Spinal cord (tissue), 10 donors: ENCODE data around the gene NRP1. TPM values are rescaled to one million over a fixed set of nuclear protein-coding genes. Genes with fewer than 3 reads are reported as not detected.

Experiments used
- DNase-seq, 6 donors: peaks; one replicate each; pipeline versions ENCODE4 v3.0.0 to v3.0.0-alpha.2; 2013 to 2015; ENCODE audit warnings: low spot score in 6 of 6, low read depth in 4 of 6
- H3K27ac ChIP-seq: one replicate; pipeline ENCODE4 v1.5.1; 2013; ENCODE audit warnings: low read depth, low read length, control low read depth
- H3K27me3 ChIP-seq: one replicate; pipeline ENCODE4 v1.6.1; 2013; ENCODE audit warnings: low read length; ENCODE audit not compliant: control insufficient read depth, insufficient read depth
- H3K36me3 ChIP-seq: one replicate; pipeline ENCODE4 v1.6.1; 2013; ENCODE audit warnings: low read length; ENCODE audit not compliant: control insufficient read depth, insufficient read depth
- H3K4me1 ChIP-seq: one replicate; pipeline ENCODE4 v1.6.1; 2013; ENCODE audit warnings: low read length; ENCODE audit not compliant: control insufficient read depth, insufficient read depth
- H3K4me3 ChIP-seq: one replicate; pipeline ENCODE4 v1.5.1; 2013; ENCODE audit warnings: low read depth, low read length, control low read depth
- H3K9me3 ChIP-seq: one replicate; pipeline ENCODE4 v1.6.1; 2013; ENCODE audit warnings: low read length; ENCODE audit not compliant: control insufficient read depth, insufficient read depth
- WGBS: methylation state at CpG from one replicate; pipeline ENCODE4 v1.1.5; 2013; ENCODE audit warnings: missing lambda C conversion rate; ENCODE audit not compliant: insufficient coverage; 5-methylcytosine and 5-hydroxymethylcytosine counted together
- polyA plus RNA-seq, 2 donors: library from polyadenylated mRNA; unstranded; fragments of 120-200 nt; gene quantifications; one replicate each; pipeline ENCODE4 v1.2.1, GENCODE V29; 2013; ENCODE audit not compliant: insufficient read length in 2 of 2
- total RNA-seq, 2 donors: library from RNA; depleted of rRNA in 1 of 2; stranded (reverse); fragments of 120-200 nt in 1 of 2; fragments of >200 nt in 1 of 2; gene quantifications; one replicate each; pipeline versions ENCODE4 v1.2.3 to v1.2.4, GENCODE V29; 2013 to 2014
- donor health status: healthy.

The NRP1 gene
- total and polyA plus RNA-seq, 4 donors, result 61.8 to 96.6 (median 80.2) TPM

- DNase-seq, result no peak
- H3K36me3 ChIP-seq, result no peaks in the 10 kb centered on the region
- H3K9me3 ChIP-seq, result no peaks in the 10 kb centered on the region
- 73% methylated on average over 5 of the region's 10 CpGs for WGBS
- no peak overlapping the region for H3K27ac ChIP-seq
- no peaks in the 10 kb centered on the region for H3K4me1 ChIP-seq
- H3K4me3 ChIP-seq, result no peak overlapping the region
- H3K27me3 ChIP-seq, result peaks cover 10% of the 10 kb centered on the region
Measured at GRCh38 chr10:33155720-33156638, 178.5 kb downstream of the NRP1 start.

- no peak for DNase-seq
- no peaks in the 10 kb centered on the region for H3K9me3 ChIP-seq
Measured at GRCh38 chr10:33154590-33154989, 179.9 kb downstream of the NRP1 start.

GRCh38 chr10:33153968-33154327 lies 180.5 kb downstream of the NRP1 start:
- DNase-seq, result no peak
- H3K27ac ChIP-seq, result no peak overlapping the region
- no peaks in the 10 kb centered on the region for H3K4me1 ChIP-seq
- no peaks in the 10 kb centered on the region for H3K36me3 ChIP-seq
- WGBS, result no CpG with 5 or more reads among the region's 3 CpGs
- no peaks in the 10 kb centered on the region for H3K9me3 ChIP-seq
- peaks cover 9% of the 10 kb centered on the region for H3K27me3 ChIP-seq
- H3K4me3 ChIP-seq, result no peak overlapping the region

More at GRCh38 chr10:33154590-33154989, 179.9 kb downstream of the NRP1 start:
- no peaks in the 10 kb centered on the region for H3K4me1 ChIP-seq
- no peak overlapping the region for H3K27ac ChIP-seq
- no peak overlapping the region for H3K4me3 ChIP-seq
- 100% methylated on average over 1 of the region's 5 CpGs for WGBS
- H3K36me3 ChIP-seq, result no peaks in the 10 kb centered on the region
- H3K27me3 ChIP-seq, result peaks cover 9% of the 10 kb centered on the region

- DNase-seq, result no peak
- WGBS, result 98% methylated on average over 5 of the region's 8 CpGs
- Histone ChIP-seq H3K36me3 (no peaks in the 10 kb centered on the region), H3K4me1 (no peaks in the 10 kb centered on the region), H3K27ac (no peak overlapping the region), H3K9me3 (no peaks in the 10 kb centered on the region), H3K4me3 (no peak overlapping the region), H3K27me3 (peaks cover 9% of the 10 kb centered on the region)
Measured at GRCh38 chr10:33153251-33153967, 181.1 kb downstream of the NRP1 start.

- Histone ChIP-seq H3K9me3 (no peaks in the 10 kb centered on the region), H3K27me3 (peaks cover 9% of the 10 kb centered on the region), H3K4me1 (no peaks in the 10 kb centered on the region), H3K27ac (no peak overlapping the region), H3K36me3 (no peaks in the 10 kb centered on the region), H3K4me3 (no peak overlapping the region)
- DNase-seq, result no peak
- 94% methylated on average over 2 of the region's 4 CpGs for WGBS
Measured at GRCh38 chr10:33152750-33153149, 181.7 kb downstream of the NRP1 start.

GRCh38 chr10:33152146-33152545 lies 182.3 kb downstream of the NRP1 start:
- DNase-seq, result no peak
- peaks cover 9% of the 10 kb centered on the region for H3K27me3 ChIP-seq
- H3K4me3 ChIP-seq, result no peak overlapping the region
- H3K4me1 ChIP-seq, result no peaks in the 10 kb centered on the region
- WGBS, result 90% methylated on average over 7 of the region's 7 CpGs
- H3K27ac ChIP-seq, result no peak overlapping the region
- no peaks in the 10 kb centered on the region for H3K9me3 ChIP-seq
- H3K36me3 ChIP-seq, result no peaks in the 10 kb centered on the region

- no peaks in the 10 kb centered on the region for H3K9me3 ChIP-seq
- H3K4me3 ChIP-seq, result no peak overlapping the region
- H3K27ac ChIP-seq, result no peak overlapping the region
- peaks cover 1% of the 10 kb centered on the region for H3K4me1 ChIP-seq
- DNase-seq, result no peak
- H3K27me3 ChIP-seq, result peaks cover 9% of the 10 kb centered on the region
- H3K36me3 ChIP-seq, result no peaks in the 10 kb centered on the region
- WGBS, result 100% methylated on average over 2 of the region's 3 CpGs
Measured at GRCh38 chr10:33151344-33151864, 183.1 kb downstream of the NRP1 start.

- Histone ChIP-seq H3K27me3 (peaks cover 9% of the 10 kb centered on the region), H3K4me3 (no peak overlapping the region), H3K9me3 (no peaks in the 10 kb centered on the region), H3K27ac (no peak overlapping the region), H3K4me1 (peaks cover 6% of the 10 kb centered on the region), H3K36me3 (no peaks in the 10 kb centered on the region)
- DNase-seq, result no peak
- 80% methylated on average over 1 of the region's 1 CpG for WGBS
Measured at GRCh38 chr10:33150889-33151288, 183.6 kb downstream of the NRP1 start.

- Histone ChIP-seq H3K4me3 (no peak overlapping the region), H3K36me3 (no peaks in the 10 kb centered on the region), H3K4me1 (peaks cover 6% of the 10 kb centered on the region), H3K27ac (no peak overlapping the region), H3K27me3 (peaks cover 9% of the 10 kb centered on the region), H3K9me3 (no peaks in the 10 kb centered on the region)
- WGBS, result no CpG with 5 or more reads among the region's 2 CpGs
- no peak for DNase-seq
Measured at GRCh38 chr10:33150146-33150545, 184.3 kb downstream of the NRP1 start.
